ENCODE results near the gene NIF3L1. TPM values are rescaled to one million over a fixed set of nuclear protein-coding genes. Genes with fewer than 3 reads are reported as not detected.

NIF3L1 gene
- total and polyA plus RNA-seq, 2 of the 8 experiments (the other 6 are each of a cell fraction or from before 2014, with no cell fraction given), result 63.4 to 126 TPM

- no peak for TF ChIP-seq E2F6 (IDR thresholded peaks at IDR 0.05)
- TF ChIP-seq PHF8 (conservative IDR thresholded peaks at IDR 0.05; ENCODE audit: low read depth, low read length), result no peak
- TF ChIP-seq, protein P1, sequence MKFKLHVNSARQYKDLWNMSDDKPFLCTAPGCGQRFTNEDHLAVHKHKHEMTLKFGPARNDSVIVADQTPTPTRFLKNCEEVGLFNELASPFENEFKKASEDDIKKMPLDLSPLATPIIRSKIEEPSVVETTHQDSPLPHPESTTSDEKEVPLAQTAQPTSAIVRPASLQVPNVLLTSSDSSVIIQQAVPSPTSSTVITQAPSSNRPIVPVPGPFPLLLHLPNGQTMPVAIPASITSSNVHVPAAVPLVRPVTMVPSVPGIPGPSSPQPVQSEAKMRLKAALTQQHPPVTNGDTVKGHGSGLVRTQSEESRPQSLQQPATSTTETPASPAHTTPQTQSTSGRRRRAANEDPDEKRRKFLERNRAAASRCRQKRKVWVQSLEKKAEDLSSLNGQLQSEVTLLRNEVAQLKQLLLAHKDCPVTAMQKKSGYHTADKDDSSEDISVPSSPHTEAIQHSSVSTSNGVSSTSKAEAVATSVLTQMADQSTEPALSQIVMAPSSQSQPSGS (IDR thresholded peaks at IDR 0.05; ENCODE audit: low read length), result no peak
These were observed 40.4 kb downstream of the NIF3L1 start (continued) for GRCh38 chr2:200929334-200930249.
